ENCODE results near the gene ZBTB21. TPM values are rescaled to one million over a fixed set of nuclear protein-coding genes. Genes with fewer than 3 reads are reported as not detected.

Gene ZBTB21
- total and polyA plus RNA-seq, 9 donors = 4.1 to 41.4 (median 21.9) TPM

DNA sequence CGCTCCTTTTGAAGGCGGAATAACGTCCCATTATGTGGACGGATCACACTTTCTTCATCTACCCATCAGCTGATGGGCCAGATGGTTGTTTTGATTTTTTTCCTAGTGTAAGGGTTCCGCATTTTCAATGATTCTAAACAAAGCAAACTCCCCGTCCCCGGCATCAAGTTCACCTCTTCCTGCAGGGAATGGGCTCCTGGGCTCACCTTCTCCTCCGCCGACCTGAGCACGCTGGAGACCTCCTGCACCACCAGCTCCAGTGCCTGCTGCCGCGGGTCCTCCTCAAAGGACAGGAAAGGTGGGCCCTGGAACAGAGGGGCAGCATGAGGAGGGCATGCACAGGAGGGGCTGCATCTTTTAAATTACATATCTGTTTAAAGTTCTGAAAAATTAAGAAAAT lies 68.2 kb downstream of the ZBTB21 start:
- no peak for TF ChIP-seq EP300 (IDR thresholded peaks at IDR 0.05)
- peak in 1 of 5 donors; percentile 12 for DNase-seq
- intact Hi-C loops (cut with DNase I) = no loop called here
- 90 to 94% (median 92%) methylated on average over 12 of the region's 12 CpGs for WGBS, 3 donors
- Histone ChIP-seq H3K9me3 (no peaks in the 10 kb centered on the region), H3K36me3 (no peaks in the 10 kb centered on the region), H3K4me1 (ENCODE audit: insufficient read depth) (peaks cover 3% of the 10 kb centered on the region), H3K4me3 (no peak overlapping the region), H3K27ac (no peak overlapping the region), H3K27me3 (no peaks in the 10 kb centered on the region)

DNA sequence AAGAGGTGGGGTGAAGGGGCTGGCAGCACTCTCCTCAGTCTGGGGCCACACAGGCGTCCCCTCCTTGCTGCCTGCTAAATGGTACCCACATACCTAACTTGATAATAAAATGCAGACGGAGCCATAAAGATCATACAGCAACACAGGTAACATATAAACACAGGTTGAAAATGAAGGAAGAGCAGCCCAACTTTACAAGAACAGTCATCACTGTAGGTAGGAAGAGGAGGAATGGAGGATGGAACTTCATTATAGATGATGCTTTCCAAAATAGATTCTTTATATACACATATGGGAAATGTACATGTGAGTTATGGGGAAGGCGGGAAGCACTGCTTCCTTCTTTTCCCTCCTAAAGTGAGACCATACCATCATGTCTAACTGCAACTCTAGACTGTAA lies 69.7 kb downstream of the ZBTB21 start:
- 92 to 98% (median 93%) methylated on average over 3 of the region's 3 CpGs for WGBS, 3 donors
- intact Hi-C loops (cut with DNase I) = no loop called here

DNA sequence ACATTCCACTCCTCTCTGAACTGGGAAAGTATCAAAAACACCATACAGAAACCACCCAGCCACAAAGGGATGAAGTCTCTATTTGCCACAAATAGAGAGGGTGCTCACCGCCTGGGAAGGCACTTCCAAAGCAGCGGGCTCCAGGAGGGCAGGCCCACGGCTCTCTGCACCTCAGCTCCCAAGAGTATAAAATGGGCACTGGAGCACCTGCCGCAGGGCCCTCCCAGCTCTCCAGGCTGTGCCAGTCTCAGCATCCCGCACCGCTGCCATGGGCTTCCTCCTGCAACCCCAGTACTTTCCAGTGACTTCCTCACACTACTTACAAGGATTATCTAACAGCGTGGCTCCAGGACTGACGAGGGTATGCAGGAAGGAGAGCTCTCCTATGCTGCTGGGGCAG lies 70.8 kb downstream of the ZBTB21 start:
- intact Hi-C loops (cut with DNase I) = loop anchor here in 1 of 4 donors (10.0 kb wide), 2 partner anchors 125 to 175 kb away; no protein-coding TSS in a partner anchor
- no peak overlapping the region for H3K27ac ChIP-seq

More for the DNA sequence above, 69.7 kb downstream of the ZBTB21 start:
- peak in 1 of 5 donors; percentile 1 for DNase-seq
- Histone ChIP-seq H3K9me3 (no peaks in the 10 kb centered on the region), H3K27ac (no peak overlapping the region), H3K36me3 (no peaks in the 10 kb centered on the region), H3K4me1 (ENCODE audit: insufficient read depth) (no peaks in the 10 kb centered on the region), H3K27me3 (no peaks in the 10 kb centered on the region), H3K4me3 (no peak overlapping the region)
- TF ChIP-seq POLR2A (IDR thresholded peaks at IDR 0.05) (no peak), EP300 (IDR thresholded peaks at IDR 0.05) (no peak)
- TF ChIP-seq, protein P1, sequence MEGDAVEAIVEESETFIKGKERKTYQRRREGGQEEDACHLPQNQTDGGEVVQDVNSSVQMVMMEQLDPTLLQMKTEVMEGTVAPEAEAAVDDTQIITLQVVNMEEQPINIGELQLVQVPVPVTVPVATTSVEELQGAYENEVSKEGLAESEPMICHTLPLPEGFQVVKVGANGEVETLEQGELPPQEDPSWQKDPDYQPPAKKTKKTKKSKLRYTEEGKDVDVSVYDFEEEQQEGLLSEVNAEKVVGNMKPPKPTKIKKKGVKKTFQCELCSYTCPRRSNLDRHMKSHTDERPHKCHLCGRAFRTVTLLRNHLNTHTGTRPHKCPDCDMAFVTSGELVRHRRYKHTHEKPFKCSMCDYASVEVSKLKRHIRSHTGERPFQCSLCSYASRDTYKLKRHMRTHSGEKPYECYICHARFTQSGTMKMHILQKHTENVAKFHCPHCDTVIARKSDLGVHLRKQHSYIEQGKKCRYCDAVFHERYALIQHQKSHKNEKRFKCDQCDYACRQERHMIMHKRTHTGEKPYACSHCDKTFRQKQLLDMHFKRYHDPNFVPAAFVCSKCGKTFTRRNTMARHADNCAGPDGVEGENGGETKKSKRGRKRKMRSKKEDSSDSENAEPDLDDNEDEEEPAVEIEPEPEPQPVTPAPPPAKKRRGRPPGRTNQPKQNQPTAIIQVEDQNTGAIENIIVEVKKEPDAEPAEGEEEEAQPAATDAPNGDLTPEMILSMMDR (IDR thresholded peaks at IDR 0.05) = no peak

More for the DNA sequence above, 70.8 kb downstream of the ZBTB21 start:
- H3K4me1 ChIP-seq (ENCODE audit: insufficient read depth) = no peaks in the 10 kb centered on the region
- no peak overlapping the region for H3K4me3 ChIP-seq
- 94 to 97% (median 95%) methylated on average over 8 of the region's 8 CpGs for WGBS, 3 donors
- peak in 1 of 5 donors; percentile 24 for DNase-seq
- H3K36me3 ChIP-seq = no peaks in the 10 kb centered on the region
- H3K27me3 ChIP-seq = no peaks in the 10 kb centered on the region
- no peaks in the 10 kb centered on the region for H3K9me3 ChIP-seq
- no peak for TF ChIP-seq EP300 (IDR thresholded peaks at IDR 0.05)
- TF ChIP-seq, protein P1 (IDR thresholded peaks at IDR 0.05) = no peak
- TF ChIP-seq POLR2A (IDR thresholded peaks at IDR 0.05) = no peak

Other genes starting within 250 kb of the ZBTB21 start
- 10 to 100 TPM in 1 of 7 donors, 1 to 10 TPM in 3, under 1 TPM in 3; 0.08 to 12.4 (median 1.5) TPM for gene RIPK4, start 243.3 kb downstream of the ZBTB21 start, total RNA-seq
- gene RIPK4, start 243.3 kb downstream of the ZBTB21 start, polyA plus RNA-seq = under 1 TPM; 0.08 to 0.10 TPM
- gene PRDM15, start 131.0 kb downstream of the ZBTB21 start, total RNA-seq = 10 to 100 TPM in 1 of 7 donors, 1 to 10 TPM in 6; 5.2 to 10.9 (median 6.0) TPM
- 1 to 10 TPM; 2.0 to 2.2 TPM for gene PRDM15, start 131.0 kb downstream of the ZBTB21 start, polyA plus RNA-seq
- 10 to 100 TPM; 24.2 to 58.6 (median 37.4) TPM for gene C2CD2, start 56.3 kb downstream of the ZBTB21 start, total RNA-seq
- gene C2CD2, start 56.3 kb downstream of the ZBTB21 start, polyA plus RNA-seq = 10 to 100 TPM; 18.9 to 61.5 TPM
- 1 to 10 TPM in 1 of 7 donors, under 1 TPM in 2, not detected in 4; 0.22 to 2.2 (median 0.26) TPM for gene UMODL1, start 61.0 kb upstream of the ZBTB21 start, total RNA-seq
- under 1 TPM in 1 of 2 donors, not detected in 1; 0.01 TPM for gene UMODL1, start 61.0 kb upstream of the ZBTB21 start, polyA plus RNA-seq
- 10 to 100 TPM in 1 of 7 donors, 1 to 10 TPM in 6; 4.3 to 14.9 (median 5.8) TPM for gene ABCG1, start 208.8 kb upstream of the ZBTB21 start, total RNA-seq
- gene ABCG1, start 208.8 kb upstream of the ZBTB21 start, polyA plus RNA-seq = 1 to 10 TPM; 5.8 to 8.2 TPM